Stimulated activated CD8-positive, alpha-beta memory T cell treated with anti-CD3 and anti-CD28 coated beads, Interleukin-4, amount 100 ng/mL, for 48 hours (primary cell): Measurements from ENCODE around the gene SATL1.
"Not testable (repeated sequence)": the region's sequence is repeated elsewhere in the genome, so short reads cannot be mapped to it uniquely, and the experiment has no call there.

Experiments
- DNase-seq: peaks from one replicate; pipeline ENCODE4 v3.0.0-alpha.2; 2020

SATL1 gene

GRCh38 chrX:85109235-85109634 is 134.3 kb downstream of the SATL1 start:
- peak; percentile 24 for DNase-seq

DNA sequence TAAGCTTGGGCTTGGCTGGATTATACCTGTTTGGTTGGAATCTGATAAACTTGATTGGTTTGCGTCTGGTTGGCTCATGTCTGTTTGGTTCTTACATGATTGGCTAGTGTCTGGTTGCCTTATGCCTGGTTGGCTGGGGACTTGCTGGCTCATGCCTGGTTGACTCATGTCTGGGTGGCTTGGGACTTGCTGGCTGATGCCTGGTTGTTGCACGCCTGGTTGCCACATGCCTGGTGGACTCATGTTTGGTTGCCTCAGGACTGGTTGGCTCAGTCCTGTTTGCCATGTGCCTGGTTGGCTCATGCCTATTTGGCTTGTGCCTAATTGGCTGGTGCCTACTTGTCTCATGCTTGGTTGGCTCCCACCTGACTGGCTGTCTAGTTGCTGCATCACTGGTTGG is 135.4 kb downstream of the SATL1 start:
- no peak for DNase-seq

GRCh38 chrX:85107407-85107806 is 136.2 kb downstream of the SATL1 start:
- no peak for DNase-seq

- no peak for DNase-seq
These were observed 154.2 kb downstream of the SATL1 start for GRCh38 chrX:85089321-85089840.

- no peak for DNase-seq
These were observed 158.7 kb downstream of the SATL1 start for GRCh38 chrX:85084770-85085393.

- not testable (repeated sequence) for DNase-seq
These were observed 166.3 kb downstream of the SATL1 start for GRCh38 chrX:85077247-85077646.

GRCh38 chrX:85065512-85066198 is 177.9 kb downstream of the SATL1 start:
- no peak for DNase-seq

- DNase-seq = no peak
These were observed 190.8 kb downstream of the SATL1 start for GRCh38 chrX:85052636-85053343.

DNA sequence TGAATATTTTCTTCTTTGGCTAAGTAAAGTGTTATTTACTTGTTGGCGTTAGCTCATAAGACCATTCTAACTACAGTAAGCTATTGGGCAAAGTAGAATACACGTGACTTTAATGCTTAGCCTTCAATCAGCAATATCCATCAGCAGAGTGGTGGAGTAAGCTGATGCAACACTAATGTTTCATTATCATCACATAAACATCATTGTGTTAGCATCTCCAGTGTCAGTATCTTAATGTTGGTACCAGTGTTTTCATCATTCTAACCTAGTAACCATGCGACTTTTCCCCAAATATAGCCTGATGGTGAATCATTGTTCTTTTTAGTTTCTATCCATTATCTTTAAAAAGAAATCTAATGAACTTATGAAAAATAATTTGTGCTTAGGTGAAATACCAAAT is 191.4 kb downstream of the SATL1 start:
- DNase-seq = no peak

GRCh38 chrX:85051627-85052026 is 192.0 kb downstream of the SATL1 start:
- DNase-seq = no peak
